Esophagus squamous epithelium (tissue), 4 donors: Measurements from ENCODE around the gene ABCE1.

ENCODE experiments used
- POLR2A ChIP-seq, 4 donors: fragments of 450-650 bp; IDR thresholded peaks; one replicate each; pipeline ENCODE4 v1.6.1; 2017; ENCODE audit warnings: antibody characterized with exemption in 4 of 4, mild to moderate bottlenecking in 4 of 4, moderate library complexity in 3 of 4
- TF ChIP-seq, protein P1 (sequence below), 6 experiments: fragments of 450-650 bp in 4 of 6; fragments of 200-600 bp in 2 of 6; sonication (generic) in 2 of 6; IDR thresholded peaks; one replicate each; pipeline ENCODE4 v1.5.1; 2016 to 2019; ENCODE audit warnings: antibody characterized with exemption in 6 of 6, mild to moderate bottlenecking in 4 of 6, moderate library complexity in 4 of 6

DNA sequence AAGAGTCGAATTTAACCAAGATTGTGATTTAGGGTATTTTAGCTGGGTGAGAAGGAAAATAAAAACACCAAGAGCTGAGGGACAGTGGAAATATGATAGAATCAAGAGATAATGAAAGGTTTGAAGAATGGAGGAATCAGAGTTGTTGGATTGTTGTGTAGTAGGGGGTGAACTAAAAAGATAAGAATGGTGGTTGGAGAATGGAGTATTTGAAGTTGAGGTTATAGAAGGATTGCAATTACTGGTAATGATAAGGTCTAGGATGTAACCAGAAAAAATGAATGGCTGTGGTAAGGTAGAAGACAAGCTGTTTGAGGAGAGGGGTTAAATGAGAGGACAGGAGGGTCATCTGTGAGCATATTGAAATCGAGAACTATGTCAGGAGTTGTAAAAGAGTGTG lies 4.5 kb downstream of the ABCE1 start:
- TF ChIP-seq, protein P1, sequence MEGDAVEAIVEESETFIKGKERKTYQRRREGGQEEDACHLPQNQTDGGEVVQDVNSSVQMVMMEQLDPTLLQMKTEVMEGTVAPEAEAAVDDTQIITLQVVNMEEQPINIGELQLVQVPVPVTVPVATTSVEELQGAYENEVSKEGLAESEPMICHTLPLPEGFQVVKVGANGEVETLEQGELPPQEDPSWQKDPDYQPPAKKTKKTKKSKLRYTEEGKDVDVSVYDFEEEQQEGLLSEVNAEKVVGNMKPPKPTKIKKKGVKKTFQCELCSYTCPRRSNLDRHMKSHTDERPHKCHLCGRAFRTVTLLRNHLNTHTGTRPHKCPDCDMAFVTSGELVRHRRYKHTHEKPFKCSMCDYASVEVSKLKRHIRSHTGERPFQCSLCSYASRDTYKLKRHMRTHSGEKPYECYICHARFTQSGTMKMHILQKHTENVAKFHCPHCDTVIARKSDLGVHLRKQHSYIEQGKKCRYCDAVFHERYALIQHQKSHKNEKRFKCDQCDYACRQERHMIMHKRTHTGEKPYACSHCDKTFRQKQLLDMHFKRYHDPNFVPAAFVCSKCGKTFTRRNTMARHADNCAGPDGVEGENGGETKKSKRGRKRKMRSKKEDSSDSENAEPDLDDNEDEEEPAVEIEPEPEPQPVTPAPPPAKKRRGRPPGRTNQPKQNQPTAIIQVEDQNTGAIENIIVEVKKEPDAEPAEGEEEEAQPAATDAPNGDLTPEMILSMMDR (IDR thresholded peaks at IDR 0.05), result no peak
- no peak for TF ChIP-seq POLR2A (IDR thresholded peaks at IDR 0.05)
